ENCODE results near the gene GRM8.
"Not testable (repeated sequence)": the region's sequence is repeated elsewhere in the genome, so short reads cannot be mapped to it uniquely, and the experiment has no call there.

The GRM8 gene

DNA sequence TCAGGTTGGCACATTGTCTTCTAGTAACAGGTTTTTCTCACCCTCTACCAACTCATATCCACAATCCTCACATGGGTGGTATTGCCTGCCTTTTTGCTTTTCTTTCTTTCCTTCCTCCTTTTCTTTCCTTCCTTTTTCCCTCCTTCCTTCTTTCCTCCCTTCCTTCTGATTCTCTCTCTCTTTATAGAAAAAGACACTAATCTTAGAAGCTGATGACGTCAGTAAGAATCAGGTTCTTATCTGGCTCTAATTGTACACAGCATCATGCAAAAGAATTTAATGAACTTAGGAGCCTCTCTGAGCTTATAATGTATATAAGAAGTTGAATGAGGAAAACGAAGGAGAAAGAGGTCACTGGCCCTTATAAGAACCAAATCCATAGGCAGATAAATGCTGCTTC lies 328.3 kb downstream of the GRM8 start:
- no peak for TF ChIP-seq CTCF (IDR thresholded peaks at IDR 0.05; ENCODE audit: low read depth, low read length, missing control alignments)
- no peak overlapping the region for H3K4me3 ChIP-seq (ENCODE audit: low read depth, low read length)
- in situ Hi-C loops (cut with HindIII; ENCODE audit: low sequenced_read_pairs) = no loop called here
- no peak for DNase-seq (ENCODE audit: low read depth)

DNA sequence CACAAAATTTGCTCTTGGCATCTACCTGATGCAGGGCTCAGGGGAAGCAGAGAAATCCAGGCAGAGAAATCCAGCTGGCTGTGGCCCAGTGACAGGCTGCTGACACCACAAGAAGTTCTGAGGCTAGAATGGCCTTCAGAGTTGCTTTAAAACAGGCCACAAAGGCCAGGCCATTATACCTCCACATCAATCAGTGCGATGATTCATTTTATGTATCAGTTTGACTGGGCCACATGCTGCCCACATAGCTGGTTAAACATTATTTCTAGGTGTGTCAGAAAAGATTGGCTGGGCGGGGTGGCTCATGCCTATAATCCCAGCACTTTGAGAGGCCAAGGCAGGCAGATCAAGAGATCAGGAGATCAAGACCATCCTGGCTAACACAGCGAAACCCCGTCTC lies 341.1 kb downstream of the GRM8 start:
- H3K4me3 ChIP-seq (ENCODE audit: low read depth, low read length); DNase-seq (ENCODE audit: low read depth); in situ Hi-C loops (cut with HindIII; ENCODE audit: low sequenced_read_pairs): not testable (repeated sequence)

- DNase-seq (ENCODE audit: low read depth); H3K4me3 ChIP-seq (ENCODE audit: low read depth, low read length); in situ Hi-C loops (cut with HindIII; ENCODE audit: low sequenced_read_pairs): not testable (repeated sequence)
Observed at GRCh38 chr7:126908564-126908963, 344.2 kb downstream of the GRM8 start.

- in situ Hi-C loops (cut with HindIII; ENCODE audit: low sequenced_read_pairs); DNase-seq (ENCODE audit: low read depth); H3K4me3 ChIP-seq (ENCODE audit: low read depth, low read length): not testable (repeated sequence)
Observed at GRCh38 chr7:126907657-126908056, 345.1 kb downstream of the GRM8 start.

DNA sequence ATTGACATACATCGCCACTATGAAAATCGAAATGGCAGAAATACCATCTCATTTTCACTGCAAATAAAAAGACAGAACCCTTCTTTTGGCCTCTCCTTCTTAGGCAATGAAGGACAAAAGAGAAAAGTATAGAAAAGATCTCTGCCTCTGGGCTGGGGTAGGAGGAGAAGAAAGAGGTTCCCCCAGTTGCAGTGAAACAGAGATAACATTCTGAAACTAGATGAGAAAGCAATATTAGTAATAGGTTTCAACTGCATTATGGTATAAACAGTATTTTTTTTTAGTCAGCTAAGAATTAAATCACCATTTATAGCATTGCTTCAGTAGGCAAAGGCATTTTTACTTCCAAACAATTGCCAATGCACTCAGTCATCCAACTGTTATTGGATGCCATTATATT lies 347.5 kb downstream of the GRM8 start:
- DNase-seq (ENCODE audit: low read depth); in situ Hi-C loops (cut with HindIII; ENCODE audit: low sequenced_read_pairs): not testable (repeated sequence)

GRCh38 chr7:126901041-126901765 lies 351.5 kb downstream of the GRM8 start:
- in situ Hi-C loops (cut with HindIII; ENCODE audit: low sequenced_read_pairs); DNase-seq (ENCODE audit: low read depth); H3K4me3 ChIP-seq (ENCODE audit: low read depth, low read length): not testable (repeated sequence)

More for the DNA sequence above, 347.5 kb downstream of the GRM8 start:
- not testable (repeated sequence) for H3K4me3 ChIP-seq (ENCODE audit: low read depth, low read length)

GRCh38 chr7:126887980-126888379 lies 364.8 kb downstream of the GRM8 start:
- DNase-seq (ENCODE audit: low read depth); in situ Hi-C loops (cut with HindIII; ENCODE audit: low sequenced_read_pairs); H3K4me3 ChIP-seq (ENCODE audit: low read depth, low read length): not testable (repeated sequence)

GRCh38 chr7:126887560-126887959 lies 365.2 kb downstream of the GRM8 start:
- in situ Hi-C loops (cut with HindIII; ENCODE audit: low sequenced_read_pairs) = not testable (repeated sequence)

GRCh38 chr7:126882730-126883129 lies 370.0 kb downstream of the GRM8 start:
- in situ Hi-C loops (cut with HindIII; ENCODE audit: low sequenced_read_pairs); H3K4me3 ChIP-seq (ENCODE audit: low read depth, low read length); DNase-seq (ENCODE audit: low read depth): not testable (repeated sequence)

More at GRCh38 chr7:126887560-126887959, 365.2 kb downstream of the GRM8 start:
- H3K4me3 ChIP-seq (ENCODE audit: low read depth, low read length); DNase-seq (ENCODE audit: low read depth): not testable (repeated sequence)

- in situ Hi-C loops (cut with HindIII; ENCODE audit: low sequenced_read_pairs); H3K4me3 ChIP-seq (ENCODE audit: low read depth, low read length); DNase-seq (ENCODE audit: low read depth): not testable (repeated sequence)
Observed at GRCh38 chr7:126881908-126882307, 370.8 kb downstream of the GRM8 start.

DNA sequence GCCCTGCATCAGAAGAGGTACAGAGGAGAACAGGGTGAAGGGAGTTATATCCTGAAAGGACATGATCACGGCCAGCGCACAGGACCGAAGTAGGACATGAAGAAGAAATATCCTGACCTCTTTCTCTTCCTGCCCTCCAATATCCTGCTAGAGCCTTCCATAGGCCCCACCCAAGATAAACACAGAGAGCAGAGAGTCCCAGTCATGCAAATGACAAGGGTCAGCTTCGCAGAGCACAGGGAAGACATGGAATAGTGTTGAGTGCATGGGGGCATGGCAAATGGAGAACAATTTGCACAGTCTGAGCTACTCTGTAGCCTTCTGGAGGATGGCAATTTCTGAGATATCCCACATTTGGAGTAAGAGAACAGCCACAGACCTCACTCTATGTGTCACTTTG lies 371.4 kb downstream of the GRM8 start:
- in situ Hi-C loops (cut with HindIII; ENCODE audit: low sequenced_read_pairs) = no loop called here
- DNase-seq (ENCODE audit: low read depth) = no peak
- no peak overlapping the region for H3K4me3 ChIP-seq (ENCODE audit: low read depth, low read length)
- TF ChIP-seq CTCF (IDR thresholded peaks at IDR 0.05; ENCODE audit: low read depth, low read length, missing control alignments) = no peak

DNA sequence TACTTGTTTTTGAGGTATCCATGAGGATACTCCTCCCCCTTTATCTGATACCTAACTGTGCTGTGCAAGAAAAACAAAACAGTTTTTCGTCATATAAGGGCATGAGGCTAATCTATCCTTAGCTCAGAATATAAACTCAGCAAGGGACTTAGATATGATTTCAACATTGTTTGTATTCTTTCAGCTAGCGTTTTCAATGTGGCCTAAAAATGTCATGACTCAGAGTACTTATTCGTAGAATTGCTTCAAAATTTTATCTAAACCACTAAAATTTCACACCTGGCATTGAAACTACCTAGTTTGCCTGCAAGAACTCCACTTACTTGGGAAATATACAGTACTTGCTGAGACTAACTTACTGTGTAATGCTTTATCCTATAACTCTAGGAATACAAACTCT lies 376.2 kb downstream of the GRM8 start:
- DNase-seq (ENCODE audit: low read depth); H3K4me3 ChIP-seq (ENCODE audit: low read depth, low read length); in situ Hi-C loops (cut with HindIII; ENCODE audit: low sequenced_read_pairs): not testable (repeated sequence)

Measured in astrocyte of the cerebellum (primary cell).